GM18526 (cell line): ENCODE data around the gene KPNB1.
A peak's percentile ranks its signal among the peaks of the same experiment; 100 is the strongest.

ENCODE experiments used
- POLR2A ChIP-seq: IDR thresholded peaks from 3 replicates; pipeline ENCODE4 v1.6.1; 2011; ENCODE audit not compliant: insufficient read length; ENCODE audit errors: extremely low read depth

The KPNB1 gene

DNA sequence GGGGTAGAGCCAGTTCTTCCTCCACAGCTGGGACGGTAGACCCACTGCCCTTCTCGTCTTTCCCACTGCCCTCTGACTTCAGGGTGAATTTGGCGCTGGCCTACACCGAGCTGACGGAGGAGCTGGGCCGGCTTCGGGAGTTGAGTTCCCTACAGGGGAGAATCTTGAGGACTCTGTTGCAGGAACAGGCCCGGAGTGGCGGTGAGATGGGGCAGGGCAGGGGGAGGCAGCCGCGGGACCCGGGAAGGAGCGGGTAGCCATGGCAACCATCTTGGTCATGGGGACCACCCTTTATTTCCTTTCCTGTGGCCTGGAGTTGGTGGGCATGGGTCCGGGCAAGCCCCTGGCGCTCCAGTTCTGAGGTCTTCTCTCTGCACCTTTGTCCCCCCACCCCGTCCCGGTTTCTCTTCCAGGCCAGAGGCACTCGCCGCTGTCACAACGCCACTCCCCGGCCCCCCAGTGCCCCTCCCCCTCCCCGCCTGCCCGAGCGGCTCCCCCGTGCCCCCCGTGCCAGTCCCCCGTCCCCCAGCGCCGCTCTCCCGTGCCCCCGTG is 58.7 kb downstream of the KPNB1 start:
- no peak for TF ChIP-seq POLR2A

DNA sequence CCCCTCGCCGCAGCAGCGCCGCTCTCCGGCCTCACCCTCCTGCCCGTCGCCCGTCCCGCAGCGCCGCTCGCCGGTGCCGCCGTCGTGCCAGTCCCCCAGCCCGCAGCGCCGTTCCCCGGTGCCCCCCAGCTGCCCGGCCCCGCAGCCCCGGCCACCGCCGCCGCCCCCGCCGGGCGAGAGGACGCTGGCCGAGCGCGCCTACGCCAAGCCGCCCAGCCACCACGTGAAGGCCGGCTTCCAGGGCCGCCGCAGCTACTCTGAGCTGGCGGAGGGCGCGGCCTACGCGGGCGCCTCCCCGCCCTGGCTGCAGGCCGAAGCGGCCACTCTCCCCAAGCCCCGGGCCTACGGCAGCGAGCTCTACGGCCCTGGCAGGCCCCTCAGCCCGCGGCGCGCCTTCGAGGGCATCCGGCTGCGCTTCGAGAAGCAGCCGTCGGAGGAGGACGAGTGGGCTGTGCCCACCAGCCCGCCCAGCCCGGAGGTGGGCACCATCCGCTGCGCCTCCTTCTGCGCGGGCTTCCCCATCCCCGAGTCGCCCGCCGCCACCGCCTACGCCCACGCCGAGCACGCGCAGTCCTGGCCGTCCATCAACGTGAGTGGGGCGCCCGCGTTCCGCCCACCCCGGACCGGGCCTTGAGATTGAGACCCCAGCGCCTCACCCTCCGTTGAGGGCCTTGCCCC is 59.3 kb downstream of the KPNB1 start:
- TF ChIP-seq POLR2A, result no peak

DNA sequence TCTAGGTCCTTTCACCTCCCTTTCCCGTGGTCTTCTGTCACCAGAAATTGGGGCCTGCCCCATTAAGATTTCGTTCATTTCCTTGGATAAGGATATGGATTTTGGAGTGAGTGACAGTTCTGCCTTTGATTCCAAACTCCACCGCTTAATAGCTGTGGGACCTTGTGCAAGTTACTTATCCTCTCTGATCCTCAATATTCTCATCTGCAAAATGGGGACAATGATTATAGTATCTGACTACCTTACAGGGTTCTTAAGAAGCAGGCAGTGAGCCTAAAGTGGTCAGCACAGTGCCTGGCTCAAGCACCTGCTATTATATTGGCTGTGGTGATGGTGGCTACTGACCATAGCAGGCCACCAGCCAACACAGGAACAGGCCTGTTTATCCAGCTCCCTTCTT is 59.9 kb downstream of the KPNB1 start:
- no peak for TF ChIP-seq POLR2A

DNA sequence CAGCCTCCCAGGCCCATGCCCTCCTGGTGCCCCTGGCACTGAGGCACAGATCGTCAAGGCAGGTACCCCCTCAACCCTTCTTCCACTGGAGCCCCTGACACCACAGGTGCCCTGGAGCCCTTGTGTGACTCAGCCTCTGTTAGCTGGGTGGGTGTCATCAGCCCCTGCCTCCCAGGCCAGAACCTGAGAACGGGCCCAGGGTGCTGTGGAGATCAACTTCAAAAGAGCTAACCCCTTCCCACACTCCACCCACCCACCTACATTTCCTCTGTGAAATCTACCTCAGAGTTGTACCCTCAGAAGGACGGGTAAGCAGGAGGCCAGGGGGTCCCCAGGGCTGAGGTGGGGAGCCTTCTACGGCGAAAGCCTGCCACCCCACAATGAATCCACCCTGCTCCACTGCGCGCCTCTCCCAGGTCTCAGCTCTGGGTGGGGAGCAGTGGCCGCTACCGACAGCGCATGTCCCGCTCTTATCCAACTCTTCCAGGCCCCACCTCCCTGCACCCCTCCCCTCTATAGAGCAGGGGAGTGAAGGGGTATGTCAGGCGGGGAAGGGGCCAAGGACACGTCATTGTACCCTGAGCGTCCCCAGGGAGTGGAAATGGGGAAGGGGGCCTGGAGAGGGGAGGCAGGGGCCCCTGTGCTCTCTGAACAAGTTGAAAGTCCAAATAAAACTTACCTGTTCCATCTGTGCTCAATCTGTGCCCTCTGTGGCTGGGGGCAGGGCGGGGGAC is 61.8 kb downstream of the KPNB1 start:
- TF ChIP-seq POLR2A, result no peak

DNA sequence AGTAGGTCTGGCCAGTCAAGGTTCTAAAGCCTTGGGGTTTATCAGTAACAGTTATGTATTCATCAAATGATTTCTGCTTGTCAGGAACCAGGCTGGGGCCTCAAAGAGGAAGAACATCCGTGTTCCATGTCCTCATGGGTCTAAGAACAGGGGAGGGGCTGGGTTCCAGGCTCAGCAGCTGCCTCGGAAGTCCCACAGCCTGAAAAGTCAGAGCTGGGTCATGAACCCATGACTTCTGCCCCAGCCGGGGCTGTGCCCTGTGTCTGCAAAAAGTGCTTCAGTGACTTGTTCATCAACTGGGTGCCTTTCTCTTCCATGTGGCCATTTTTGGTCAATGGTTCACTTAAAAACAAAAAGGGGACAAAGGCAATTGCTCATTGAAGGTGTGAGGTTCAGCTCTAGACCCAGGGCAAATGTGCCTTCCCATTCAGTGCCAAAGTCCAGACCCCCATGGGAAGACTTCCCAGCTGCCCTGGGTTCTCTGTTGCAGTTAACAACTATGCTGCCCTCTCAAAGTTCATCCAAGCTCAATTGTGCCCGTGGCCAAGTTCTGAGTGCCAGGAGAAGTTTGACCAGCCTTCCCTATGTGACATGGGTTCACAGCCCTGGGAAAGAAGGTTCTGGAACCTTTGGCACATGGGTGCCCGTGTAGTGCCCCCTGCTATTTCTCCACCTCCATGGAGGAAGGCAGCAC is 62.8 kb downstream of the KPNB1 start:
- no peak for TF ChIP-seq POLR2A

DNA sequence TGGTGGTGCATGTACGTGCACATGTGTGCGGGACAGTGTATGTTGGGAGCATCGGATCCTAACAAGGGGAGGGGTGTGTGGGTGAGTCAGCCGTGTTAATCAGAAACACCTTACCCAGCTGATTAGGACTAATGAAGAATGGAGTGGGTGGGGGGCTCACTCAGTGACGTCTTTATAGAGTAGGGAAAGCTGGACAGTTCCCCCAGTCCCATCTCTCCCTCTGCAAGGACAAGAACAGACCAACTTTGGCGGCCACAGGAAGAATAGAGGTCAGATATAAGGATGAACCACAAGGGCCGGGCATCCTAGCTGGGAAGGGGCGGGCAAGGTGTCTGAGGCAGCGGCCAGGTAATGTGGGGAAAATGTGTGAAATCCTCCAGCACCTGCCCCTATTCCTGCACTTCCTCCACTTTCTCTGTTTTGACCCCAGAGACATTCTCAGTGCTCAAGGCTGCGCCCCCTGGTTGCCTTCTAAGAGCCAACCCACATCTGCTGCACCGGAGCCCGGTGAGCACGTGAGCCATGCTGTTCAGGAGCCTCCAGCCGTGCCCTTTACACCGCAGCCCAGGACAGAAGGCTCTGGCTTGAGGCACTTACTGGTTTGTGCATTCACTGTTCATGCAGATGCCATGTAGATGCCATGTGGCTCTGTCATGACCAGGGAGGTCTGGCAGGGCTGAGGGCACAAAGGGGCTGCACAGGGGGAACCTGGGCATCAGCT is 64.4 kb downstream of the KPNB1 start:
- no peak for TF ChIP-seq POLR2A

DNA sequence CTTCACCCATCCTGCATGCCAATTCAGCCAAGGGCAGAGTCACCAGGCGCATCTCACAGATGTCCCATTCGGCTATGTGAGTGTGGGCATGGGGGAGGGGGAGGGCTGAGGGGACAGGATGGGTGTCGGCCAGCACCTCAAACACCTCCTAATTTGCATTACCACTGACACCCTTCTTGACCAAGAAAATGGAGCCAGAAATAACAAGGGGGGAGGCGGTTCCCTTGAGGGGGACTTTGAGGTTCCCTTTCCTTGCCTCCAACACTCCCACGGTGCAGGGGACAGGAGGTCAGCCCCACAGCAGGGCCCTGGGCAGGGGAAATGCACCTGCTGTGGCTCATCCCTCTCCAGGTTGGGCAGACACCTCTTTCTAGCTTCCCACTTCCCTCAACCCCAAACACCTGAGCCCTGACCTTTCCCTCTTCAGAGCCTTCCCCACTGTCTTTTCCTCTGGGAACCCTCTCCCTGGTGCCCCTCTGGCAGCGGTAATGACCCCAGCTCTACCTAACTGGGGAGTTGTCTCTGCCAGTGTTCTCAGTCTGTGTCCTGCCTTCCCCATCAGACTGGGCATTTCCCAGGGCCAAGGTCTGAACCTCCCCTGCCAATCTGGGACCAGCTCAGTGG is 65.2 kb downstream of the KPNB1 start:
- TF ChIP-seq POLR2A, result peak; percentile 8

DNA sequence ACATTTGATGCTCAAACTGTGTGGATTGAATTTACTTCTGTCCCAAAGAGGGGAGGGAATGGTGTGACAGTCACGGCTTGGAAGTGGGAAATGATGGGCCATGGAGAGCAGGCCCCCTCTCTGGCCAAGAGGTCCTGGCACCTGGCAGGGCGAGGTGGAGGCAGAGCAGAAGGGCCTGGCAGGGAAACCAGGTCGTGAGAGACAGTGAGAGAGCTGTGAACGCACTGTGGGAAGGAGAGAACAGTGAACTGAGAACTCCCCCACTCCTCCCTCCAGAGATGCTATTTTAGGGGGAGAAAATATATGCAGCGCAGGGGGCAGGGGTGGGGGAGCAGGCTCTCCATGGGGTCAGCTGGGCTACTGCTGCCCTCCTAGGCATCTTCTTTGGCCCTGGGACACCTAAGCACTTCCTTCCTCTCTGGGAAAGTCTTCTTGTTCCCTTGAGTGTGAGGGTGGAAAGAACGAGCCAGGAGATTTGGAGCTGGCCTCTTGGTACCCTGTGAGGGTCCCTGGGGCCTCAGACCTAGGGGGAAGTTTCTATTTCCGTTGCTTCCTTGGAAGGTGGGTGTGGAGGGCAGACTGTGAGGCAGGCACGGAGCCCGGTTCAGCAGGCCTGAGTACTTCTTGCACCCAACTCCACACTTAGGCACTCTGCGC is 66.1 kb downstream of the KPNB1 start:
- TF ChIP-seq POLR2A, result no peak

DNA sequence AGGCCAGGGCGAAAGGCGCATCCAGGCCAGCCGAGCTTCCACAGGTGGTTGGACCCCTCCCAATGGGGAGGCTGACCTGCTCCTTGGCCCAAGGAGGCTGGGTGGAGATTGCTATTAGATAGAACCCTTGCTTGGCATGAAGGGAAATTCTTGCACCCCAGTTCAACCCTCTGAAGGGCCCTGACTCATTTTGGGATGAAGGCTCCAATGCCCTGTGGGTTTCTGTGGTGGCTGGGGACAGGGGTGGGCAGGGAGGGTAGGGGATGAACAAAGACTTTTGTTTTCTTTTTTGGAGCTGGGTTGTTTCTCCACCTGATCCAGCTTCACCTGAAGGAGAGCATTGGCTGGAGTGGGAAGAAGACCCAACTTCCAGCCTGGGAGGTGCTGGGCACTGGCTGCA is 66.7 kb downstream of the KPNB1 start:
- TF ChIP-seq POLR2A, result no peak

DNA sequence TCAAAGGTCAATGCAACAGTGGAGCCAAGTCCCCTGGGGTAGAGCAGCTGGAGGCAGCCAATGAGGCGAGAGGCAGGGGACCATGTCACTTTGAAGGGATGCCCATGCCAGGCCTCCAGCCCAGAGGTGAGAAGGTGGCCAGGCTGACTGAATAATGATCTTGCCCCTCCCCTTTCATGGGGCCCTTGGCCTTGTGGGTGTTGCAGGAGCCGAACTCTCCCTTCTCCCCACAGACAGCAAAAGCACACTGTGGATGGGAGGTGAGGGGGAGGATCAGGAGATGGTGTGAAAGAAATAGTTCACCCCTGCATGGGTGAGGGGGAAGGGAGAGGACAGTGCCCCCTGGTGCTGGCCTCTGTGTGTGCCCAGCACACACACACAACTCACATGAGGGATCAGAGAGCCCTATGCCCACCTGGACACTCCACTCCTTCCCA is 67.6 kb downstream of the KPNB1 start:
- no peak for TF ChIP-seq POLR2A

DNA sequence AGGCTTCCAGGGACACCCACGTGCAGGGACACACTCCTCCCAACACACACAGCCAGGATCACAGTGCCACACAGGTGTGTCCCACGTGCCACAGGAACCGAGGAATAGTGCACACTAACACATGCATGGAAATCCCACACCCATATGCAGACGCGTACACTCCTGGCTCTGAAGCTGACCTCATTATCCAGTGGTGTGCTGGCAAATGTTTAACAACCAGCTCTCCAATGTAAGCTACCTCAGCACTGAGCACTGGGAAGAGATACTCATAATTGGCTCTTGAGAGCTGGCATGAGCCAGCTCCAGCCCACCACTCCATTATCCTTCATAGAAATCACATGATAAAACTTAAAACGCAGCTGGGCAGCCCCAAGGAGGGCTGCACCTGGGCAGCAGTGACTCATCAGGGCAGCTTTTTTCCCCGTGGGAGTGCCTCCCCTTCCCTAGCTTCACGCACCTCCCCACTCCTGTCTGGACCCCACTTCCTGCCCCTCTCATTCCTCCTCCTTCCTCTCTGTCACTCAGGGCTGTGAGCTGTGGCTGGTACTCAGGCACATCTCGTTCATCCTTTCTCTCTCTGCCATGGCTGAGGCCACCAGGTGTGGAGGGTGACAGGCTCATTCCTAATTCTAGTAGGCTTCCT is 68.4 kb downstream of the KPNB1 start:
- TF ChIP-seq POLR2A, result no peak

DNA sequence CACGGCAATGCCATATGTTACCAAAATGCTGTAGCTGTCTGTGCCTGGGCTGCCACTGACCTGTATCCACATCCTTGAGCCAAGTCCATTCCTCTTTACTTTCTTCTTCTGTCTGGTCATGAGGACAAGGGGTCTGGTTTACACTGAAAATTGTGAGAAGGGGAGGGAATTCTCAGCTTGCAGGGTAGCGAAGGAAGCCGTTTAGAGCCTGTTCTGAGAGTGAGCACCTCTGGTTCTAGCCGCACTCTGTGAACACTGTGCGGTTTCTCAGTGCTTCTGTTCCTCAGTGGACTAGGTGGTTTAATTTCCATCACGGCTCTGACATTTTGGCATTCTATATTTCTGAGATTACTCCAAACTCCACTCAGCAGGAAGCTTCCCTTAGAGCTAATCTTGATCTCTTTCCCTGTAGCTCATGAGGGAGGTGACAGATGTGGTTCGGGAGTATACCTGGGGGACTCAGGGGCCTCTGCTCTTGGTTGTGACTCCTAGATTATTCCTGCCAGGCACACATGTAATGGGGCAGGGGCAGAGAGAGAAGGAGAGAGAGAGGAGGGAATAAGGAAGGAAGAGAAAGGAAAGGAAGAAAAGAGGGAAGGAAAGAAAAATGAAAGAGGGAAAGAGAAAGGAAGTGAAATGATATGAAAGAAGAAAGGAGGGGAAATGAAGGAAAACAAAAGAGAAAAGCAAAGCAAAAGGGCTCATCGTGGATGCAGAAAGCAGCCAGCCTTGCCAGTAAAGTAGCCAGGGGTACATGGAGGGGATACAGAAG is 69.1 kb downstream of the KPNB1 start:
- TF ChIP-seq POLR2A, result no peak
